Stimulated activated CD8-positive, alpha-beta memory T cell treated with anti-CD3 and anti-CD28 coated beads, Interleukin-2, amount 100 ng/mL, for 1 hour (primary cell): ENCODE data around the gene NAT14.

Experiments used
- DNase-seq, 2 donors: peaks; one replicate each; pipeline ENCODE4 v3.0.0-alpha.2; 2020; ENCODE audit warnings: low read depth in 2 of 2

NAT14 gene

DNA sequence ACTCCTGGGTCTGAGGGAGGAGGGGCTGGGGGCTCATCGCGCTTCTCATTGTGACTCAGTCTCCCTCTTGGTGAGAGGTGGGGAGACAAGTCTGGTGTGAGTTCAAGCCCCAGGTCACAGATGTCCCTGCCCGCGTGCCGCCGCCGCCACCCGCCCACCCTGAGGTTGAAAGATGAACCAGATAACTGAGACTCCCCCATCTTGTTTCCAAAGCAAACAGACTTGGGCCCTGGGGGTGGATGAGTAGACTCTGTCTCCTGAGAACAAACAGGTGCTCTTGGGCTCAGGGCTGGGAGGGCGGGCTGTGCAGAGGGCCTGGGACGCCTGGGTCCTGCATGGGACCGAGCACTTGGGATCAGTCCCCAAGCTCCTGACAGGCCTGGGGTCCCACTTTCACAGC lies 51.4 kb downstream of the NAT14 start:
- DNase-seq = no peak
